H9 (cell line): ENCODE data around the gene EHBP1L1. TPM values are rescaled to one million over a fixed set of nuclear protein-coding genes. Genes with fewer than 3 reads are reported as not detected.

Source experiments
- DNase-seq: peaks from one replicate; pipeline ENCODE4 v3.0.0-alpha.2; 2017
- H2AFZ ChIP-seq: one replicate; pipeline ENCODE4 v1.6.1; 2013; ENCODE audit warnings: mild to moderate bottlenecking, low read length, control low read depth, moderate library complexity
- H2AK5ac ChIP-seq: 2 replicates; pipeline ENCODE4 v1.6.1; 2013; ENCODE audit warnings: low read length, control low read depth, mixed read lengths; ENCODE audit not compliant: insufficient read length
- H2BK120ac ChIP-seq: one replicate; pipeline ENCODE4 v1.6.1; 2013; ENCODE audit warnings: low read depth, mild to moderate bottlenecking, low read length, control low read depth, inconsistent platforms; ENCODE audit not compliant: poor library complexity, severe bottlenecking
- H2BK12ac ChIP-seq: 2 replicates; pipeline ENCODE4 v1.6.1; 2013; ENCODE audit warnings: low read length, control low read depth, mixed read lengths, low read depth; ENCODE audit not compliant: insufficient read length
- H2BK15ac ChIP-seq: 2 replicates; pipeline ENCODE4 v1.6.1; 2013; ENCODE audit warnings: low read depth, low read length, control low read depth
- H2BK20ac ChIP-seq: one replicate; pipeline ENCODE4 v1.6.1; 2013; ENCODE audit warnings: low read depth, mild to moderate bottlenecking, low read length, control low read depth, inconsistent platforms; ENCODE audit not compliant: poor library complexity, severe bottlenecking
- H2BK5ac ChIP-seq: 2 replicates; pipeline ENCODE4 v1.6.1; 2013; ENCODE audit warnings: low read length, control low read depth, mixed read lengths; ENCODE audit not compliant: insufficient read length
- H3K14ac ChIP-seq: 2 replicates; pipeline ENCODE4 v1.6.1; 2013; ENCODE audit warnings: low read length, control low read depth; ENCODE audit not compliant: insufficient read depth
- H3K18ac ChIP-seq: 2 replicates; pipeline ENCODE4 v1.6.1; 2013; ENCODE audit warnings: low read depth, mild to moderate bottlenecking, mixed read lengths, low read length, control low read depth; ENCODE audit not compliant: insufficient read length
- H3K23ac ChIP-seq: 2 replicates; pipeline ENCODE4 v1.6.1; 2013; ENCODE audit warnings: low read length, control low read depth, mixed read lengths, low read depth; ENCODE audit not compliant: insufficient read length
- H3K23me2 ChIP-seq: 2 replicates; pipeline ENCODE4 v1.6.1; 2013; ENCODE audit warnings: low read depth, mild to moderate bottlenecking, mixed read lengths, low read length, control low read depth; ENCODE audit not compliant: insufficient read length, poor library complexity, severe bottlenecking
- H3K27ac ChIP-seq: 2 replicates; pipeline ENCODE4 v1.5.1; 2013; ENCODE audit warnings: low read length, control low read depth, mixed read lengths, low read depth; ENCODE audit not compliant: insufficient read length
- H3K27me3 ChIP-seq: 2 replicates; pipeline ENCODE4 v1.6.1; 2013; ENCODE audit warnings: low read length, control low read depth, inconsistent platforms; ENCODE audit not compliant: insufficient read depth
- H3K4ac ChIP-seq: 2 replicates; pipeline ENCODE4 v1.6.1; 2013; ENCODE audit warnings: low read depth, mild to moderate bottlenecking, control low read depth, inconsistent platforms, low read length, moderate library complexity
- H3K4me1 ChIP-seq: 2 replicates; pipeline ENCODE4 v1.6.1; 2013; ENCODE audit warnings: low read length, control low read depth, inconsistent platforms; ENCODE audit not compliant: insufficient read depth
- H3K4me2 ChIP-seq: 2 replicates; pipeline ENCODE4 v1.6.1; 2013; ENCODE audit warnings: low read length, control low read depth, mixed read lengths; ENCODE audit not compliant: insufficient read length, insufficient read depth
- H3K56ac ChIP-seq: 2 replicates; pipeline ENCODE4 v1.6.1; 2013; ENCODE audit warnings: low read depth, mild to moderate bottlenecking, mixed read lengths, low read length, control low read depth; ENCODE audit not compliant: insufficient read length
- H3K79me1 ChIP-seq: 2 replicates; pipeline ENCODE4 v1.6.1; 2013; ENCODE audit warnings: low read depth, mild to moderate bottlenecking, moderate library complexity, low read length, control low read depth, inconsistent platforms; ENCODE audit not compliant: insufficient read depth, poor library complexity, severe bottlenecking
- H3K79me2 ChIP-seq: 2 replicates; pipeline ENCODE4 v1.6.1; 2013; ENCODE audit warnings: low read length, control low read depth, inconsistent platforms; ENCODE audit not compliant: insufficient read depth
- H3K9ac ChIP-seq: 2 replicates; pipeline ENCODE4 v1.6.1; 2013; ENCODE audit warnings: low read length, control low read depth, mixed read lengths; ENCODE audit not compliant: insufficient read length; ENCODE audit errors: extremely low read depth
- H3K9me3 ChIP-seq: one replicate; pipeline ENCODE4 v1.6.1; 2013; ENCODE audit warnings: low read depth, low read length, inconsistent platforms; ENCODE audit not compliant: control insufficient read depth
- H3T11ph ChIP-seq: one replicate; pipeline ENCODE4 v1.6.1; 2013; ENCODE audit warnings: mild to moderate bottlenecking, low read length, control low read depth, inconsistent platforms
- H4K20me1 ChIP-seq: one replicate; pipeline ENCODE4 v1.6.1; 2013; ENCODE audit not compliant: control insufficient read depth, insufficient read length, insufficient read depth
- H4K5ac ChIP-seq: 2 replicates; pipeline ENCODE4 v1.6.1; 2013; ENCODE audit warnings: low read depth, mild to moderate bottlenecking, mixed read lengths, low read length, control low read depth; ENCODE audit not compliant: insufficient read length
- H4K8ac ChIP-seq: replicated peaks from 2 replicates; pipeline ENCODE4 v1.6.1; 2013; ENCODE audit warnings: low read length, control low read depth, mixed read lengths, low read depth; ENCODE audit not compliant: insufficient read length
- H4K91ac ChIP-seq: 2 replicates; pipeline ENCODE4 v1.6.1; 2013; ENCODE audit warnings: low read depth, mild to moderate bottlenecking, moderate library complexity, mixed read lengths, low read length, control low read depth; ENCODE audit not compliant: insufficient read length
- H3K27ac Mint-ChIP-seq, 3 experiments: 2 replicates in 2 of 3; 3 replicates in 1 of 3; pipeline ENCODE4 v1.8.0; 2020 to 2021; ENCODE audit warnings: mixed read lengths in 3 of 3, mild to moderate bottlenecking in 1 of 3, moderate library complexity in 1 of 3
- H3K27me3 Mint-ChIP-seq: 2 replicates; pipeline ENCODE4 v1.8.0; 2021; ENCODE audit warnings: low read depth, mild to moderate bottlenecking, moderate library complexity, mixed read lengths
- H3K36me3 Mint-ChIP-seq, 3 experiments: 2 replicates in 2 of 3; 3 replicates in 1 of 3; pipeline ENCODE4 v1.8.0; 2020 to 2021; ENCODE audit warnings: low read depth in 3 of 3, mixed read lengths in 3 of 3; ENCODE audit not compliant: insufficient read depth in 1 of 3
- H3K4me1 Mint-ChIP-seq, 2 experiments: 2 replicates each; pipeline ENCODE4 v1.8.0; 2020; ENCODE audit warnings: mixed read lengths in 2 of 2
- H3K4me3 Mint-ChIP-seq, 2 experiments: 2 replicates in 1 of 2; 3 replicates in 1 of 2; pipeline ENCODE4 v1.8.0; 2020 to 2021; ENCODE audit warnings: mild to moderate bottlenecking in 2 of 2, mixed read lengths in 2 of 2, moderate library complexity in 1 of 2
- H3K9me3 Mint-ChIP-seq, 2 experiments: 2 replicates in 1 of 2; 3 replicates in 1 of 2; pipeline ENCODE4 v1.8.0; 2020; ENCODE audit warnings: mild to moderate bottlenecking in 2 of 2, mixed read lengths in 2 of 2, moderate library complexity in 1 of 2
- CTCF ChIP-seq: fragments of 200-600 bp; sonication (generic); conservative IDR thresholded peaks from 3 replicates; pipeline ENCODE4 v1.8.0; 2021; ENCODE audit warnings: antibody characterized with exemption, mild to moderate bottlenecking
- WGBS: extraction: QIAGEN DNeasy Blood & Tissue Kit; methylation state at CpG from one replicate; pipeline ENCODE4 v1.1.7; 2013; ENCODE audit warnings: missing lambda C conversion rate, low lambda C conversion rate, mixed read lengths; ENCODE audit not compliant: insufficient read length; ENCODE audit errors: extremely low coverage; 5-methylcytosine and 5-hydroxymethylcytosine counted together
- total RNA-seq: library from RNA; stranded (reverse); gene quantifications from 2 replicates; pipeline ENCODE4 v1.2.1, GENCODE V29; 2021

The EHBP1L1 gene
- total RNA-seq, 1 experiment from 2014 or later: 13.8 TPM

GRCh38 chr11:65545853-65546216 is 30.0 kb upstream of the EHBP1L1 start:
- Histone ChIP-seq H3T11ph (no peak overlapping the region), H2AFZ (no peak overlapping the region), H4K20me1 (peaks cover 2% of the 10 kb centered on the region), H4K5ac (no peak overlapping the region), H3K4me1 (no peaks in the 10 kb centered on the region), H4K8ac (no peak overlapping the region), H2BK12ac (no peak overlapping the region), H2BK20ac (no peak overlapping the region), H3K4ac (no peak overlapping the region), H3K9ac (no peak overlapping the region), H3K9me3 (no peaks in the 10 kb centered on the region), H3K56ac (no peak overlapping the region), H3K18ac (no peak overlapping the region), H3K4me2 (peak overlapping the region; percentile 33), H2BK120ac (no peak overlapping the region), H3K27ac (no peak overlapping the region), H2BK15ac (no peak overlapping the region), H3K23ac (no peak overlapping the region), H2BK5ac (no peak overlapping the region), H4K91ac (no peak overlapping the region), H3K79me2 (no peaks in the 10 kb centered on the region), H3K14ac (no peak overlapping the region), H3K27me3 (peaks cover 4% of the 10 kb centered on the region; the same call in 1 of the 2 replicates), H2AK5ac (no peak overlapping the region), H3K23me2 (peaks cover 2% of the 10 kb centered on the region), H3K79me1 (no peaks in the 10 kb centered on the region)
- Mint-ChIP-seq H3K27me3 (peaks cover 79% of the 10 kb centered on the region), H3K4me1 (peaks cover 13 to 30% of the 10 kb centered on the region in 2 experiments), H3K36me3 (no peaks in the 10 kb centered on the region; a peak in 1 of 7 replicates), H3K4me3 (peak overlapping the region; percentile 57 to 73), H3K9me3 (peaks cover 0 to 2% of the 10 kb centered on the region in 2 experiments; a peak in 1 of 5 replicates), H3K27ac (no peak overlapping the region)
- WGBS: no CpG with 5 or more reads among the region's 4 CpGs
- TF ChIP-seq CTCF: no peak
- DNase-seq: no peak
